ENCODE measurements around the gene SORCS2.

- TF ChIP-seq CTCF (IDR thresholded peaks at IDR 0.05; ENCODE audit: low read depth, low read length) (no peak), EZH2phosphoT487 (IDR thresholded peaks at IDR 0.05; ENCODE audit: low read depth) (no peak)
These were observed 334.2 kb downstream of the SORCS2 start for GRCh38 chr4:7526491-7526890.
